Measurements from ENCODE around the gene PLA2G6. TPM values are rescaled to one million over a fixed set of nuclear protein-coding genes. Genes with fewer than 3 reads are reported as not detected.
A peak's percentile ranks its signal among the peaks of the same experiment; 100 is the strongest.

Gene PLA2G6
- polyA plus RNA-seq, 1 donor = 71.1 TPM

GRCh38 chr22:38077595-38077994 is 104.0 kb downstream of the PLA2G6 start:
- WGBS (ENCODE audit: insufficient coverage, low lambda C conversion rate) = no CpG with 5 or more reads among the region's 14 CpGs
- peaks cover 10% of the 10 kb centered on the region for H3K4me1 ChIP-seq (ENCODE audit: control insufficient read depth, insufficient read depth, low read length)

GRCh38 chr22:38077096-38077495 is 104.5 kb downstream of the PLA2G6 start:
- Histone ChIP-seq H3K27me3 (ENCODE audit: control insufficient read depth, insufficient read depth, low read length) (peaks cover 15% of the 10 kb centered on the region), H3K4me3 (ENCODE audit: low read length) (no peak overlapping the region), H3K9me3 (ENCODE audit: control insufficient read depth, low read depth, low read length) (peaks cover 11% of the 10 kb centered on the region), H3K27ac (ENCODE audit: low read length) (no peak overlapping the region), H3K36me3 (ENCODE audit: control insufficient read depth, insufficient read depth, low read length) (peaks cover 37% of the 10 kb centered on the region), H3K4me1 (ENCODE audit: control insufficient read depth, insufficient read depth, low read length) (peaks cover 6% of the 10 kb centered on the region)
- no peak for DNase-seq
- 80% methylated on average over 1 of the region's 12 CpGs for WGBS (ENCODE audit: insufficient coverage, low lambda C conversion rate)

More at GRCh38 chr22:38077595-38077994, 104.0 kb downstream of the PLA2G6 start:
- Histone ChIP-seq H3K36me3 (ENCODE audit: control insufficient read depth, insufficient read depth, low read length) (peaks cover 32% of the 10 kb centered on the region), H3K27me3 (ENCODE audit: control insufficient read depth, insufficient read depth, low read length) (peaks cover 20% of the 10 kb centered on the region), H3K9me3 (ENCODE audit: control insufficient read depth, low read depth, low read length) (peaks cover 16% of the 10 kb centered on the region), H3K27ac (ENCODE audit: low read length) (no peak overlapping the region), H3K4me3 (ENCODE audit: low read length) (no peak overlapping the region)
- no peak for DNase-seq

DNA sequence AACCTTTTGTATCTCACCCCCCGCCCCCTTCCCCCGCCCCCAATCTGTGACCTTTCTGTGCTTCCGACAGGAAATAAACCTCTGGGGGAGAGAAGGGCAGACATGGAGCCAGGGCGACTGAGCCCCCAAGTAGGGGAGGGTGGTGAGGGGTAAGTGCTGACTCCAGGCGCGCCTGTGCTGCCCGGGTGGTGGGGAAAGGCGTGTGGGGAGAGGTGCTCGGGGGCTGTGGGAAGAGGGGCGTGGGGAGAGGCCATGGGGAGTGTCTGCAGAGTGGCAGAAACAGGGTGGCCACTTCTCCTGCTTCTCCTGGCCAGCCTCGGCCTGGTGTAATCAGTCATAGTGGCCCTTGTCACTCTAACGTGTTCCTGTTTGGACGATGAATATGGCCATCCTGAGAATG is 105.7 kb downstream of the PLA2G6 start:
- Histone ChIP-seq H3K9me3 (ENCODE audit: control insufficient read depth, low read depth, low read length) (peaks cover 6% of the 10 kb centered on the region), H3K4me1 (ENCODE audit: control insufficient read depth, insufficient read depth, low read length) (no peaks in the 10 kb centered on the region), H3K36me3 (ENCODE audit: control insufficient read depth, insufficient read depth, low read length) (peaks cover 46% of the 10 kb centered on the region), H3K4me3 (ENCODE audit: low read length) (no peak overlapping the region), H3K27ac (ENCODE audit: low read length) (no peak overlapping the region), H3K27me3 (ENCODE audit: control insufficient read depth, insufficient read depth, low read length) (peaks cover 7% of the 10 kb centered on the region)
- WGBS (ENCODE audit: insufficient coverage, low lambda C conversion rate) = no CpG with 5 or more reads among the region's 13 CpGs
- DNase-seq = no peak

DNA sequence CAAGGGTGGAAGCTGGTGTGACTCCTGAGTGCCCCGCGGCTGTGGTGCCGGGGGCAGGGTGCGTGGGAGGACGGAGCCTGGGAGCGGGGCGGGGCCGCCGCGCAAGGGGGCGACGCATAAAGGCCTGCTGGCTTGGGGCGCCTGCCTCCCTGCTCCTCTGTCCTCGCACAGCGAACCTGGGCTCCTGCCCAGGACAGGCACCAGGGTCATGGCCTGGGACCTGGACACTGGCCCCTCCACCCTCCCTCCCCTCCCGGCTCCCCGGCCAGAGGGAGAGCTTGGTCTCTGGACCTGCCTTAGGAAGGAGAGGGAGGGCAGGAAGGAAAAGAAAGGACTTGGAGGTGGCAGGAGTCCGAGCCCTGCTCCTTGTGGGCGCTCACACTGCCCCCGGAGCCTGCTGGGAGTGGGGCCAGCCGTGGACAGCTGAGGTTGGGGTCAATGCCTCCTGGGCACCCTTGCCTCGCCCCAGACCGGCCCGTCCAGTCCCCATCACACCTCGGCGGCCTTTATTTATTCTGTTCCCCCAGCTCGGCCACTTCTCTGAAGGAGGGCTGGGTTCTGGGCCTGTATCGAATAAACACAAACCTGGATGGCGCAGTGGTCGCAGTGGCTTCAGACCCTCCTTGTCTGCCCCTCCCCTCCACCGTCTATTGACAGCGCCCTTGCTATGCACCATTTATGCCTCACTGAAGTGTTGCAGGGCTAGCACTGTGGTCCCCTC is 106.4 kb downstream of the PLA2G6 start:
- no peak overlapping the region for H3K4me3 ChIP-seq (ENCODE audit: low read length)
- WGBS (ENCODE audit: insufficient coverage, low lambda C conversion rate) = 80% methylated on average over 1 of the region's 32 CpGs
- H3K36me3 ChIP-seq (ENCODE audit: control insufficient read depth, insufficient read depth, low read length) = peaks cover 50% of the 10 kb centered on the region
- H3K27ac ChIP-seq (ENCODE audit: low read length) = no peak overlapping the region
- peaks cover under 1% of the 10 kb centered on the region for H3K27me3 ChIP-seq (ENCODE audit: control insufficient read depth, insufficient read depth, low read length)
- peaks cover 2% of the 10 kb centered on the region for H3K9me3 ChIP-seq (ENCODE audit: control insufficient read depth, low read depth, low read length)
- H3K4me1 ChIP-seq (ENCODE audit: control insufficient read depth, insufficient read depth, low read length) = no peaks in the 10 kb centered on the region
- DNase-seq = no peak

GRCh38 chr22:38074181-38075104 is 107.2 kb downstream of the PLA2G6 start:
- Histone ChIP-seq H3K36me3 (ENCODE audit: control insufficient read depth, insufficient read depth, low read length) (peaks cover 50% of the 10 kb centered on the region), H3K4me1 (ENCODE audit: control insufficient read depth, insufficient read depth, low read length) (no peaks in the 10 kb centered on the region), H3K4me3 (ENCODE audit: low read length) (no peak overlapping the region), H3K9me3 (ENCODE audit: control insufficient read depth, low read depth, low read length) (peaks cover 2% of the 10 kb centered on the region), H3K27ac (ENCODE audit: low read length) (no peak overlapping the region), H3K27me3 (ENCODE audit: control insufficient read depth, insufficient read depth, low read length) (no peaks in the 10 kb centered on the region)
- peak; percentile 33 to 37 for DNase-seq
- no CpG with 5 or more reads among the region's 47 CpGs for WGBS (ENCODE audit: insufficient coverage, low lambda C conversion rate)

DNA sequence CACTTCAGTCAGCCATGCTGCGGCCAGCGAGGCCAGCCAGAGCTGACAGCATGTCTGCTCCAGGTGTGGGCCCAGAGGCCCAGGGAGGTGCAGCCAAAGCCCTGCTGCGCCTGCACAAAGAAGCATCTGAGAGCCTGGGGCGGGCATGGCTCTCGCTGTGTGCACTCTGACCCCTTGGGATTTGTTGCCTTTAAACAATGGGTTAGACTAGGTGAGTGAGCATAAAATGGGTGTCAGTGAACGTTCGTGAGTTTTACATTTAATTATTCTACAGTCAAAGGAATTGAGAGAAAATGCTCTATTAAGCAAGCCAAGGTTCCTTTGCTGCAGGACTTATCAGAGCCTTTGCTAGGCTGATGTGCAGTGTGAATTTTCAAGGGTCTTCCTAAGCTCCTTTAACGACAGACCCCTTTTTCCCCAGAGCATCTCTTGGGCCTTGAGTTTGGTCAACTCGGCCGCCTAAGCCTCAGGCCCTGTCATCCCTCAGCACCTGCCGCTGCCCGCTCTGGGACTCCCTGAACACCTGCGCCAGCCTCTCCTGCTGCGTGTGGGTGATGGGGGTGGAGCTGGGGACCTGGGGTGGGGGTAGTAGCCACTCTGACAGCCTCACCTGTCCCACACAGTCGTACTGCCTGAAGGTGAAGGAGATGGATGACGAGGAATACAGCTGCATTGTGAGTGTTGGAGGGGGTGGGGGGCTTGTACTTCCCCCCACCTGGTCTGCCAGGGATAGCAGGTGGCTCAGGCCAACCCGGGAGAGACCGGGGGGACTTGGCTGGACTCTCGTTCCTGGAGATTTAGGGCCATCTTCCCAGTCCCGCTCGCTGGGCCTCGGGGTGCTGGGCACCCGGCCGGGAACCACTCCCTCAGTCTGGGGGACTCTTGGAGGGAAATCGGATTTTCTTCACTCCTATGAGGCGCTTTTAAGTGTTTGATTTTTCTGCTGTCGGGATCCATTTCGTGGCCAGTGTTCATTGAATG is 108.2 kb downstream of the PLA2G6 start:
- H3K4me1 ChIP-seq (ENCODE audit: control insufficient read depth, insufficient read depth, low read length) = peaks cover 5% of the 10 kb centered on the region
- H3K9me3 ChIP-seq (ENCODE audit: control insufficient read depth, low read depth, low read length) = peaks cover 2% of the 10 kb centered on the region
- H3K27ac ChIP-seq (ENCODE audit: low read length) = no peak overlapping the region
- H3K27me3 ChIP-seq (ENCODE audit: control insufficient read depth, insufficient read depth, low read length) = no peaks in the 10 kb centered on the region
- H3K36me3 ChIP-seq (ENCODE audit: control insufficient read depth, insufficient read depth, low read length) = peaks cover 60% of the 10 kb centered on the region
- H3K4me3 ChIP-seq (ENCODE audit: low read length) = no peak overlapping the region
- DNase-seq = no peak
- WGBS (ENCODE audit: insufficient coverage, low lambda C conversion rate) = 90% methylated on average over 2 of the region's 28 CpGs

DNA sequence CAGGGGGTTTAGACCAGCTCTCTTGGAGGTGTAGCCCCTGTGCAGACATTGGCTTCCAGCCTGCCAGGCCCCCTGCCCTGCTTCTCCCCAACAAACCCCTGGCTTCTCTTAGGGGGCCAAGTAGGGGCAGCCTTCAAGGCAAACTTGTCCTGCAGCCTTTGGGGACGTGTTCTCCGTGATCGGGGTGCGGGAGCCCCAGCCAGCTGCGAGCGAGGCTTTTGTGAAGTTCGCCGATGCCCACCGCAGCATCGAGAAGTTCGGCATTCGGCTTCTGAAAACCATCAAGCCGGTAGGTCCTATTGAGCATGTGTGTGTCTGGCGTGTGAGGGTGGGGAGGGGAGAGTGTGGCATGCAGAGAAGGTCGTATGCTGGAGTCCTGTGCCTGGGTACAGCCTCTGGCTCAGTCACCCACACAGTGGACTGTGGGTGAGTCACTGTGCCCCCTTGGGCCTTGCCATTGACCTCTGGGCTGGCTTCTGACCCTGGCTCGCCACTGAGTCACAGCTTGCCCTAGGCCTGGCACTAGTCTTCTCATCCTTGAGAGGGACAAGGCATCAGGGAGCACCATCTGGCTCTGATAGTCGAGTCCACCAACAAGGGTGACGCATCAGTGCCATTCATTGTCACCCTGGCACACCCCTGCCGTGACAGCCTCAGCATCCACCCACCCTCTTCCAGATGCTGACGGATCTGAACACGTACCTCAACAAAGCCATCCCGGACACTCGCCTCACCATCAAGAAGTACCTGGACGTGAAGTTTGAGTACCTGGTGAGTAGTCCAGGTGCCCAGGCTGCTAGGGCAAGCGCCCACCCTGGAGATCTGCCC is 109.1 kb downstream of the PLA2G6 start:
- no CpG with 5 or more reads among the region's 25 CpGs for WGBS (ENCODE audit: insufficient coverage, low lambda C conversion rate)
- Histone ChIP-seq H3K9me3 (ENCODE audit: control insufficient read depth, low read depth, low read length) (peaks cover 2% of the 10 kb centered on the region), H3K27ac (ENCODE audit: low read length) (no peak overlapping the region), H3K36me3 (ENCODE audit: control insufficient read depth, insufficient read depth, low read length) (peaks cover 67% of the 10 kb centered on the region), H3K4me3 (ENCODE audit: low read length) (no peak overlapping the region), H3K4me1 (ENCODE audit: control insufficient read depth, insufficient read depth, low read length) (peaks cover 12% of the 10 kb centered on the region), H3K27me3 (ENCODE audit: control insufficient read depth, insufficient read depth, low read length) (no peaks in the 10 kb centered on the region)
- DNase-seq = no peak

DNA sequence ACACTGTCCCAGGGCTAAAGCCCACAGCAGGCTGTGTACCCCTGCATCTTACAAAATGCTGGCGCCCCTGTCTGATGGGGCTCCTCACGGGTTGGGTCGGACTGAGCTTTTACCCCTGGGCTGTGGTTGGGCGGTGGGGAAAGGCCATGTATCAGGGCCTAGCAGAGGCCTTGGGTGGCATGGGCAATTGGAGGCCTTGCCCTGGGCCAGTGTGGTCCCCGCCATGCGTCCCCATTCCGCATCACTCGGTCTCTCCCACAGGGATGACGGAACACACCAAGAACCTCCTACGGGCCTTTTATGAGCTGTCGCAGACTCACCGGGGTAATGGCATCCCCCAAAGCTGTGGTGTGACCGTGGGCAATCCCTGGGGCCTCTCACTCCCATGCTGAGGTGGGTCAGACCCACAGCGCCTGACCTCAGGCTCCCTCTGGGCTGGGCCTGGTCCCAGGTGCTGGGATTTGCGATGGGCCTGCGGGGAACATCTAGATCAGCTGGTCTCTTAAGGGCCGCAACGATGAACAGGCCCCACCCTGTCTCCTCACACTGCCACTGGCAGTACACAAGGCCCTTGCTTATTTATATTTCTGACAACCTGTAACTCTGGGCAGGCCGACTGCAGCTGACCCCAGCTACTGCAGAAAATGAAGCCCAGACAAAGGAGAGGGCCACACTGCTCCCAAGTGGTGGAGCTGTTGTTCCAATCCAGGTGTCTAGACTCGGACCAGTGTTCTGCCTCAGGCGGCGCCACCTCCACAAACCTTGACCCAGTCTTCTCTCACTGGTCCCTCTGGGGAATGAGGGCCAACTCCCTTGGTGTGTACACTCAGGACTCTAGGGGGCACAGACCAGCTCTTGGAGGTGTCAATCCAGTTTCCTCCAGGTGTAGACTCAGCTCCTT is 110.0 kb downstream of the PLA2G6 start:
- peaks cover 2% of the 10 kb centered on the region for H3K9me3 ChIP-seq (ENCODE audit: control insufficient read depth, low read depth, low read length)
- peaks cover 68% of the 10 kb centered on the region for H3K36me3 ChIP-seq (ENCODE audit: control insufficient read depth, insufficient read depth, low read length)
- peaks cover 17% of the 10 kb centered on the region for H3K4me1 ChIP-seq (ENCODE audit: control insufficient read depth, insufficient read depth, low read length)
- no CpG with 5 or more reads among the region's 22 CpGs for WGBS (ENCODE audit: insufficient coverage, low lambda C conversion rate)
- H3K4me3 ChIP-seq (ENCODE audit: low read length) = no peak overlapping the region
- DNase-seq = no peak
- H3K27ac ChIP-seq (ENCODE audit: low read length) = no peak overlapping the region
- H3K27me3 ChIP-seq (ENCODE audit: control insufficient read depth, insufficient read depth, low read length) = no peaks in the 10 kb centered on the region
